Hematopoietic multipotent progenitor cell treated with erythropoietin and hydrocortisone succinate and interleukin-3 and kit ligand, for 4 days (in vitro differentiated cells): ENCODE data around the gene IRS1.

Experiments used
- DNase-seq: peaks from one replicate; pipeline ENCODE4 v3.0.0-alpha.2; 2015

IRS1 gene

GRCh38 chr2:226790431-226790830 lies 9.2 kb downstream of the IRS1 start:
- no peak for DNase-seq

GRCh38 chr2:226790011-226790410 lies 9.6 kb downstream of the IRS1 start:
- no peak for DNase-seq

- DNase-seq = no peak
Observed at GRCh38 chr2:226788881-226789490, 10.6 kb downstream of the IRS1 start.

DNA sequence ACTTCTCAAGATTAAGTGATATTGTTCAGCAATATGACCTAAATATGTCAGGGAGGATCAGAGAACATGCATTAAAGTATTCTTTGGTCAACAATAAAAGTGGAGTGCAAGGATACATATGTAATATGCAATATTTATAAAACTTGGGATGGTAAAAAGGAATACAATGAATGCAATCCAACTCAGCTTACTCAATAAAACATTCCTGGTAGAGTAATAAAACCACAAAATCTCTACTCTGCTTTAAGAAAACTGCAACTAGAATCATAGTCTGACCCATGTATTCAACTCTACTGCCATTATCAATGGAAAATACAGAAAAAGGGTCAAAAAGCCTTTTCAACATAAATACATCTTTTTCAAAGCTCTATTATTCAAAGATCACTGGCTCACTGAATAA lies 11.6 kb downstream of the IRS1 start:
- no peak for DNase-seq

GRCh38 chr2:226783885-226784284 lies 15.7 kb downstream of the IRS1 start:
- no peak for DNase-seq

GRCh38 chr2:226782092-226782713 lies 17.4 kb downstream of the IRS1 start:
- no peak for DNase-seq

DNA sequence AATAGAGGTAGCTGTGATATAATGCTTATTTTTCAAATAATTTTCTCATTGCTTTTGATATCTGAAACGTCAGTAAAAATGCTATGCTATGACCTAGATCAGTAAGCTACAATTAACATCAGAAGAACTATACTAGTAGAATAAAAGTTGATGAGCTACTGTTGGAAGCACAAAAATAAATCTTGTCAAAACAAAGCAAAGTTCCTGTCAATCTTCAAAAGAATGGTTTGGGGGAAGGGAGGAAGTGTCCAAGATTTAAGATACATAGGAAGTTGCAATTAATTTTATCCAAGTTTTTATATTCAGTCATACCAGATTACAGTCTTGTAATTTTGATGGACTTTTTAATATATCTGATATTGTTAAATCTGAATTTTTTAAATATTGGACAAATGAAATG lies 19.2 kb downstream of the IRS1 start:
- DNase-seq = no peak

DNA sequence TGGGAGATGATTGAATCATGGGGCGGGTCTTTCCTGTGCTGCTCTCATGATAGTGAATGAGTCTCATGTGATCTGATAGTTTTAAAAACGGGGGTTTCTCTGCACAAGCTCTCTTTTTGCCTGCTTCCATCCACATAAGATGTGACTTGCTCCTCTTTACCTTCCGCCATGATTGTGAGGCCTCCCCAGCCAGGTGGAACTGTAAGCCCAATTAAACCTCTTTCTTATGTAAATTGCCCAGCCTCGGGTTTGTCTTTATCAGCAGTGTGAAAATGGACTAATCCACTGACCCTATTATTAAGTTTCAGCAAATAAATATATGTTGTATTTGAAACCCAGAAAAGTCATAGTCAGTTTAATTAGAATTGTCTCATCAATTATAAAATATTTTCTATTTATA lies 22.0 kb downstream of the IRS1 start:
- no peak for DNase-seq

GRCh38 chr2:226776104-226776503 lies 23.5 kb downstream of the IRS1 start:
- no peak for DNase-seq

DNA sequence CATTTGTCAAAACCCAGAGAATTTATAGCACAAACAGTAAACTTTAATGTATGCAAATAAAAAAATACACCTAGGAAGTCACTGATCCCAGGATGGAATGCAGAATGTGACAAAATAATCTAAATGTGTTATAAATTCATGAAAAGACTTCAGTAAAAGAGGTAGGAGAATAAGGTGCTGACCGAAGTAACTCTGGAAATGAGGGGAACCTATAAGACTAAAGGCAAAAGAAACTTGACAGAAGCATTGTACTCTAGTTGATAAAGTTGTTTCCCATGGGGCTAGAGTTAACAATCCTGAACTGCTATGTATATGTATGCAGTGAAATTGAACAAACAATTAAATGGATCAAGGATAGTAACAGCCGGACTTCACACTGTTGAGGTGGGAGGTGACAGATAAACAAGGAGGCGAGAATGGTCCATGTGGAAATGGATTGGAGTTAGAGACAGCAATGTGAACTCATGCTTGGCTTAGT lies 24.5 kb downstream of the IRS1 start:
- no peak for DNase-seq

GRCh38 chr2:226773291-226773690 lies 26.3 kb downstream of the IRS1 start:
- DNase-seq = no peak

DNA sequence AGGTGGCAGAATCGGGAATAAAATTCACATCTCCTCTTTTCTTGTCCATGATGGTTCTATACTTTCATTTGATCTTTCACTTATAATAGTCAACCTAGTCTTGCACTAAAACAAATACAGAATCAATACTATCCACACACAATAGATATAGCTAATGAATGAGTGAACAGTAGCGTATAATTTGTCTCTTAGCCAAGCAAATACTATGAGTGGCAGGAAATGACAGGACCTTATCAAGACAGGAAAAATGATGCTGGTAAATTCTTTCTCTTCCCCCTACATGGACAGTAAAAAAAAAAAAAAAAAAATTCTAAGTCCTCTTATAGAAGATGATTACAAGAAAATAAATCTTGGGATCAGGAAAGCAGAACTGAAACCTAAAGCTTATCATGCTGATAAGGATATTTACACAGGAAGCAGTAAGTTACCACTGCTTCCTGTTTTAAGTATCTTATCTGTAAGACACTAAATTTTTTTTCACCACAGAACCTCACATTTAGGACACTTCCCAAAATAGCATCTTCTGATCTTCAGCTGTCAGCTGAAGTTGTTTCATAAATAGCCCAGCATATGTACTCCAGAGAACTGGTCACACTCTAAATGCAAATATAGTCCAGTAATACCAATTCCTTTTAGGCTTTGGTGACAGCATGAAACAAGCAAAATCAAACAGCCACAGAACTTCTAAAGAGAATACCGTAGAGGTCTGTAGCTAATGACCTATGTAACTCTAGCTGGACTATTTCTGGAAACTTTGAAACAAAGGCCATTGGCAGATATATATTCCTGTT lies 27.0 kb downstream of the IRS1 start:
- peak; percentile 87 for DNase-seq

GRCh38 chr2:226771067-226771466 lies 28.6 kb downstream of the IRS1 start:
- no peak for DNase-seq

GRCh38 chr2:226767056-226767813 lies 32.4 kb downstream of the IRS1 start:
- DNase-seq = no peak

- DNase-seq = no peak
Observed at GRCh38 chr2:226766352-226767055, 33.1 kb downstream of the IRS1 start.

DNA sequence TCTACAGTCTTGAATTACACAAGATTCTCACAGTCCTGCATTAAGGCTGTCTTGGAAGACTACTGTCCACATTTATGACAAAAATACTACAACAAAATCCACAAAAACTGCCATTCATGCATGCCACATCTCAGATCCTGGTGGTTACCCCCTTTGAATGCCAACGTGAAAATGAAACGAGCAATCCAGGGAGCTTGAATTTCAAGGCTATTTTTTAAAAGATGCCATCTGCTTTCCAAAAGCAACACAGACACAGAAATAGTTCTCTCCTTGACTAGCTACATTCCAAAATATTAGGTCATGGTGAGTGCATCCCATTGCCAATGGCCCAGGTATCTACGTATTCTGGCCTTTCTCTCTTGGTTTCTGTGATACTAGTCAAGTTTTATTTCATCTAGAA lies 36.3 kb downstream of the IRS1 start:
- DNase-seq = no peak

GRCh38 chr2:226761195-226761583 lies 38.4 kb downstream of the IRS1 start:
- no peak for DNase-seq

DNA sequence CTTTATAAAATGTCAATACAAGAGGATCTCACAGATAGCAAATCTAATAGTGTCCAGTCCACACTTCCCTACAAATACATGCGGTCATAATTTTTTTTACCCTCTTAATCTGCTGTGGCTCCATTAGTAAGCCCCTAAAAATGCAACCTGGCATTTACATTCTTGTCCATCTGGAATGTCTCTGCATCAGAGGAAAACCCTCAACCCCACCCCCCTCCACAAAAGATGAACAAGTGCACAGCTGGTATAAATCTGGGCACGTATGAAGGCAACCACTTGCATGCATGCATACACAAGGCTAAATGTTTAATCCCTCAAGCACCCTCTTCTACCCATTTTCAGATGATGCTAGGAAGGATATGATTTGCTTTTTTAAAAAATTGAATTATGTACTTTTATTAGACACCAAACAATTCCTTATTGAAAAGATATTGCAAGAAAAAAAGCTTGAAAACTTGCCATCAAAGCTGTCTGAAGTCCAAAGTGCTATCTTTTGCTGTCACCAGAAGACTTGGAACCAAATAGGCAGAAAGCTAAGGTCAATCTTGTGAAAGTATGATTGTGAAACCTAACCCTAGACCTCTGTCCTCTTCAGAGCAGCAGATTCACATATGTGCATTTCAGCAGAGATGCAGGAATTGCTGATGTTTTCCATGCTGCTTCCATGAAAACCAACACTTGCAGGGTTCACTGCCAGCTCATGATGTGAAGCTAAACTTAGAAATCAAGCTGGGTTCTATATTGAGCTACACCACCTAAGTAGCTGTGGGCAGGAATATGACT lies 39.0 kb downstream of the IRS1 start:
- no peak for DNase-seq

DNA sequence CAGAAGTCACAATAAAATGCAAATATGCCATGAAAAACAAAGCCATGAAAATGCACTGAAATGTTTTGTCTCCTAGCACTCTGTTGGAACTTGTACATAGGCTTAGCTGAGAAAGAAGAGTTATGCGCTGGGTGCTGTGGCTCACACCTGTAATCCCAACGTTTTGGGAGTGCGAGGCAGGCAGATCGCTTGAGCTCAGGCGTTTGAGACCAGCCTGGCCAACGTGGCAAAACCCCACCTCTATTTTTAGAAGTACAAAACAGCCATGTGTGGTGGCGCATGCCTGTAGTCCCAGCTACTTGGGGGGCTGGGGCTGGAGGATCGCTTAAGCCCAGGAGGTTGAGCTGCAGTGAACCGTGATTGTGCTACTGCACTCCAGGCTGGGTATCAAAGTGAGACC lies 39.9 kb downstream of the IRS1 start:
- no peak for DNase-seq

DNA sequence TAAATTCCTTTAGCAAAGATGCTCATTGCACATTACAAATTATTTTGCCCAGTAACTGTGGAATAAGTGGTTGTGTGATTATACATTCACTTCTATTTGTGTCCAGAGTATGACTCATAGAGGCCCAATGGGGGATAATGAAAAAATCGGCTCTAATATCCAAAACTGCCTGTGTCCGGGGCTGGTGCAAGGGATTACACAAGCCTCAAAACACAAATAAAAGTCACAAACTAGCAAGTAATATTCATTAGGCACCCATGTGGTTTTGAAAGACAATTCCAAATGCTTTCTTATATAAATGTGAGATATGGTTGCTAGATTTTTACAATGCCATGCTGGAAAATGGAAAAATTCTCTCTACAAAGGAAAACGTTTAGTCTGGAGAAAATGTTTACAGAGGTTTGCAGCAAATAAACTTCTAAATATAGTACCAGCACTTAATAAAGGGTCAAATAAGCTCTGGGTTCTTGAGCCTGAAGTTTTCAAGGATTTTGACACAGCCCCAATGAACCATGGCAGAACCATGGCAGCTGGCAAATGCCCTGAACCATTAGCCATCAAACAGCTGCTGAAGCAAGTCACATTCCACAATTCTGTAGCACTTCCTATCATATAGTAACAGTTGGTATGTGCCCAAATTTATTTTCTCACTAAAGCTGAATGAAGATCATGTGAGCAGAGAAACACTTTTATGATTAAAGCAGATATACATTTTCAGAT lies 40.5 kb downstream of the IRS1 start:
- DNase-seq = no peak

GRCh38 chr2:226756131-226756530 lies 43.5 kb downstream of the IRS1 start:
- no peak for DNase-seq
